Measurements from ENCODE around the gene B3GNT4.

Gene B3GNT4

DNA sequence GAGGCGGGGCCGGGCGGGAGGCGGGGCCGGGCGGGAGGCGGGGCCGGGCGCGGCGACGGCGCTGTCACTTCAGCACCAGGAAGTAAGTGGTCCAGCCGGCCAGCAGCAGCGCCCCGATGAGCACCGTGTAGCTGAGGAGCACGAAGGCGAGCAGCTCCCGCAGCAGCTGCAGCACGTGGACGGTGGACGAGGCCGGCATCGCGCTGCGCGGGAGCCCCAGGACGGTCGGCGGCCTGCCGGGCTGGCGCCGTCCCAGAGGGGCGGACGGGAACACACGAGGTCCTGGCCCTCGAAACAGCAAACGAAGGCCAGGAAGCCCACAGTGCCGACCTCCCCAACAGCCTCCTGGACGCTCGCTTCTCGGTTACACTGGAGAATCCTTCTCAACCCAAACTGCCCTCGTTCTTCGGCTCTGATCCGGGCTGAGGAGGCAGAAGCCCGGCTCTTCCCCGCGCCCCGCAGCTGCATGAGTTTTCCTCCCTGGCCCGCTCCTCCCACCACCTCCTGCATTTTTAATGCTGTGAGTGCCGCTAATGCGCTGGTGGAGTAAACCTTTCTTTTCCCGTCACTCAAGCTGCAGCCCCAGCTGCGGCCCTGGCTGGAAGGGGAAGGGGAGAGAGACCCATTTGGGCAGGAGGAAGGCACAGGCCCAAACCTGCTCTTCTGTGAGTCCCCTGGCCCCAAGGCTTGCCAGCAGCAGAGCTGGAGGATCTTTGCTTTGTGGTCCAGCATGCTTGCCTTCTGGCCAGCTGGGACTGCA, 23.0 kb downstream of the B3GNT4 start:
- Histone ChIP-seq H3K27ac (replicated peaks; ENCODE audit: low read length) (no peak overlapping the region), H3K4me1 (ENCODE audit: control insufficient read depth in 2 of 2, insufficient read depth in 1 of 2, low read depth in 1 of 2, low read length in 2 of 2) (peaks cover 15 to 26% of the 10 kb centered on the region in 2 donors)
- WGBS, 2 donors (ENCODE audit: extremely low coverage in 2 of 2, insufficient read length in 2 of 2, insufficient replicate concordance in 1 of 2), result no CpG with 5 or more reads among the region's 55 CpGs

DNA sequence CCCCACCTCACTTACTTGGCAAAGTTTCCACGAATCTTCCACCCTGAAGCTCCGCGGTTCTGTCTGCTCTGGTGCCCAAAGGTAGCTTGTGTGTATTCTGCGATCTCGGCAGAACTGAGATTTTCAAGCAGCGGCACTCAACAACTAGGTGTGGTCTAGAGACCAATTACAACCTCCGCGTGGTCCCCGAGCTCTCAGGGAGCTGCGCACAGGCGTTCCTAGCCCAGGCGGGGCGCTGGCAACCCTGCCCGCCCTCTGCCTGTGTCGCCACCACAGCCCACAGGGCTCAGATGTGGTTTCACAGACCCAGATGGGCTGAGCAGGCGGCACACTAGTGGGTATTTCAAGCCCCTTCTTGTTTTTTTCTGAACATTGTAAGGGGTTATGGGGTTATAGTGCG, 23.8 kb downstream of the B3GNT4 start:
- Histone ChIP-seq H3K27me3 (ENCODE audit: control insufficient read depth in 3 of 3, insufficient read depth in 3 of 3, low read depth in 1 of 3, low read length in 3 of 3) (no peaks in the 10 kb centered on the region), H4K8ac (ENCODE audit: low read depth, low read length) (no peak overlapping the region), H2BK15ac (ENCODE audit: low read length) (no peak overlapping the region), H2AK5ac (ENCODE audit: low read depth, low read length) (no peak overlapping the region), H3K36me3 (replicated peaks in 1 of 2; ENCODE audit: control insufficient read depth in 2 of 2, insufficient read depth in 2 of 2, low read length in 2 of 2) (peaks cover 11 to 48% of the 10 kb centered on the region in 2 donors), H2BK12ac (ENCODE audit: low read length) (no peak overlapping the region), H4K91ac (ENCODE audit: low read depth, low read length, poor library complexity) (no peak overlapping the region), H3K14ac (ENCODE audit: low read length) (no peak overlapping the region), H2BK120ac (ENCODE audit: low read depth, low read length) (no peak overlapping the region), H3K4me1 (ENCODE audit: control insufficient read depth in 2 of 2, insufficient read depth in 1 of 2, low read depth in 1 of 2, low read length in 2 of 2) (peaks cover 15 to 26% of the 10 kb centered on the region in 2 donors), H3K4me2 (ENCODE audit: insufficient read depth, low read length, poor library complexity, severe bottlenecking) (no peak overlapping the region), H3K9me3 (replicated peaks in 1 of 2; ENCODE audit: control insufficient read depth in 2 of 2, insufficient read depth in 1 of 2, low read depth in 1 of 2, low read length in 2 of 2) (no peaks in the 10 kb centered on the region), H3K18ac (ENCODE audit: low read length) (no peak overlapping the region), H3K23ac (ENCODE audit: low read depth, low read length, poor library complexity) (no peak overlapping the region), H3K27ac (replicated peaks; ENCODE audit: low read length) (no peak overlapping the region), H3K4me3 (ENCODE audit: low read length in 2 of 2) (no peak overlapping the region), H3K4ac (ENCODE audit: low read length) (no peak overlapping the region), H3K79me1 (ENCODE audit: low read depth, low read length) (peaks cover 4% of the 10 kb centered on the region), H2BK5ac (ENCODE audit: low read length) (no peak overlapping the region), H2AFZ (ENCODE audit: low read length) (no peak overlapping the region), H3K9ac (ENCODE audit: low read depth, low read length, poor library complexity) (no peak overlapping the region)
- whole genome bisulfite sequencing, 2 donors (ENCODE audit: extremely low coverage in 2 of 2, insufficient read length in 2 of 2, insufficient replicate concordance in 1 of 2), result no CpG with 5 or more reads among the region's 17 CpGs
- DNase-seq (ENCODE audit: low spot score), result no peak

More for the DNA sequence above, 23.0 kb downstream of the B3GNT4 start:
- no peaks in the 10 kb centered on the region for H3K27me3 ChIP-seq (ENCODE audit: control insufficient read depth in 3 of 3, insufficient read depth in 3 of 3, low read depth in 1 of 3, low read length in 3 of 3)
- H2AFZ ChIP-seq (ENCODE audit: low read length), result peak overlapping the region; percentile 87
- no peaks in the 10 kb centered on the region for H3K9me3 ChIP-seq (replicated peaks in 1 of 2; ENCODE audit: control insufficient read depth in 2 of 2, insufficient read depth in 1 of 2, low read depth in 1 of 2, low read length in 2 of 2)
- peak overlapping the region; percentile 46 for H3K4me2 ChIP-seq (ENCODE audit: insufficient read depth, low read length, poor library complexity, severe bottlenecking)
- no peak overlapping the region for H2BK15ac ChIP-seq (ENCODE audit: low read length)
- no peak overlapping the region for H3K4ac ChIP-seq (ENCODE audit: low read length)
- H4K91ac ChIP-seq (ENCODE audit: low read depth, low read length, poor library complexity), result no peak overlapping the region
- H3K23ac ChIP-seq (ENCODE audit: low read depth, low read length, poor library complexity), result peak overlapping the region; percentile 66
- H2AK5ac ChIP-seq (ENCODE audit: low read depth, low read length), result no peak overlapping the region
- H3K9ac ChIP-seq (ENCODE audit: low read depth, low read length, poor library complexity), result no peak overlapping the region
- no peak overlapping the region for H3K18ac ChIP-seq (ENCODE audit: low read length)
- peaks cover 4% of the 10 kb centered on the region for H3K79me1 ChIP-seq (ENCODE audit: low read depth, low read length)
- no peak for DNase-seq (ENCODE audit: low spot score)
- H2BK120ac ChIP-seq (ENCODE audit: low read depth, low read length), result no peak overlapping the region
- no peak overlapping the region for H2BK5ac ChIP-seq (ENCODE audit: low read length)
- no peak overlapping the region for H2BK12ac ChIP-seq (ENCODE audit: low read length)
- peak overlapping the region; percentile 53 to 74 for H3K4me3 ChIP-seq (ENCODE audit: low read length in 2 of 2)
- H4K8ac ChIP-seq (ENCODE audit: low read depth, low read length), result no peak overlapping the region
- no peak overlapping the region for H3K14ac ChIP-seq (ENCODE audit: low read length)
- H3K36me3 ChIP-seq (replicated peaks in 1 of 2; ENCODE audit: control insufficient read depth in 2 of 2, insufficient read depth in 2 of 2, low read length in 2 of 2), result peaks cover 12 to 49% of the 10 kb centered on the region in 2 donors

DNA sequence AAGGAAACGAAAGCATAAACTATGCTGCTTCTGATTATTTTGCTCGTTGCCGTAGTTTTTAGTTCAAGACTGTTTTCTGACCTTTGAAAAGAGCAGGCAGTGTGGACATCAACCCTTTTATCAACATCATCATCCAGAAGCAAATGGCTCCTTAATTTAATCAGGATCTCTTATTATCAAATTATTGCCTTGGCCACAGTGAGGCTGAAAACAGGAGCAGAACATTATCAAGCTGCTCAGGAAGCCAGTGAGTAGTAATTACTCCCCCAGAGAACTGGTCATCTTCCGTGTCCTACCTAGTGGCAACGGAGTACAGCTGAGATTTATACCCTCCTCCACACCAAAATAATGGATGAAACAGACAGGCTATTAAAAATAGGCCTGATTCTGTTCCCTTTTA, 24.6 kb downstream of the B3GNT4 start:
- Histone ChIP-seq H3K79me1 (ENCODE audit: low read depth, low read length) (peaks cover 4% of the 10 kb centered on the region), H3K18ac (ENCODE audit: low read length) (no peak overlapping the region), H3K4ac (ENCODE audit: low read length) (no peak overlapping the region), H2AK5ac (ENCODE audit: low read depth, low read length) (no peak overlapping the region), H2BK5ac (ENCODE audit: low read length) (no peak overlapping the region), H3K4me2 (ENCODE audit: insufficient read depth, low read length, poor library complexity, severe bottlenecking) (no peak overlapping the region), H4K91ac (ENCODE audit: low read depth, low read length, poor library complexity) (no peak overlapping the region), H3K36me3 (replicated peaks in 1 of 2; ENCODE audit: control insufficient read depth in 2 of 2, insufficient read depth in 2 of 2, low read length in 2 of 2) (peaks cover 9 to 46% of the 10 kb centered on the region in 2 donors), H2AFZ (ENCODE audit: low read length) (no peak overlapping the region), H3K23ac (ENCODE audit: low read depth, low read length, poor library complexity) (no peak overlapping the region), H3K9me3 (replicated peaks in 1 of 2; ENCODE audit: control insufficient read depth in 2 of 2, insufficient read depth in 1 of 2, low read depth in 1 of 2, low read length in 2 of 2) (no peaks in the 10 kb centered on the region), H3K4me3 (ENCODE audit: low read length in 2 of 2) (no peak overlapping the region), H3K27ac (replicated peaks; ENCODE audit: low read length) (no peak overlapping the region), H2BK15ac (ENCODE audit: low read length) (no peak overlapping the region), H2BK12ac (ENCODE audit: low read length) (no peak overlapping the region), H4K8ac (ENCODE audit: low read depth, low read length) (no peak overlapping the region), H3K14ac (ENCODE audit: low read length) (no peak overlapping the region), H3K9ac (ENCODE audit: low read depth, low read length, poor library complexity) (no peak overlapping the region), H3K27me3 (ENCODE audit: control insufficient read depth in 3 of 3, insufficient read depth in 3 of 3, low read depth in 1 of 3, low read length in 3 of 3) (no peaks in the 10 kb centered on the region), H3K4me1 (ENCODE audit: control insufficient read depth in 2 of 2, insufficient read depth in 1 of 2, low read depth in 1 of 2, low read length in 2 of 2) (peaks cover 11 to 23% of the 10 kb centered on the region in 2 donors), H2BK120ac (ENCODE audit: low read depth, low read length) (no peak overlapping the region)
- no peak for DNase-seq (ENCODE audit: low spot score)
- no CpG with 5 or more reads among the region's 5 CpGs for WGBS, 2 donors (ENCODE audit: extremely low coverage in 2 of 2, insufficient read length in 2 of 2, insufficient replicate concordance in 1 of 2)

DNA sequence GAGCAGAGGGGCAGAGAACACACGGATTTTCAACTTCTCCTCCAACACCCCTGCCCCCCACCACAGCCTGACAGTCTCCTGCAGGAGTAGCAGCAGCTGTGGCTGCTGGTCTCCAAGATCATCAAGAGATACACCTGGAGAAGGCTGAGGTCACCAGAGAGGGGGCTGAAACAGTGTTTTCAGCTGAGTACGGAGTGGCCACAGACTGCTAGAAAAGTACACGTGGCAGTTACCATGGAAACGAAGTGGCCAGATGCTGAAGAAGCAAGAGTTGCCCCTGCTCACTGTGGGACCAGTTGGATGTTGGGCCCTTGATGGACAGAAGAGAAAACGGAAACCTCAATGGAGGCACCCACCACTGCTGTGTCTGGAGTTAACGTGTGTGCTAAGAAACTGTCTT, 27.3 kb downstream of the B3GNT4 start:
- H3K4me2 ChIP-seq (ENCODE audit: insufficient read depth, low read length, poor library complexity, severe bottlenecking), result no peak overlapping the region
- H3K4me1 ChIP-seq (ENCODE audit: control insufficient read depth in 2 of 2, insufficient read depth in 1 of 2, low read depth in 1 of 2, low read length in 2 of 2), result peaks cover 5 to 6% of the 10 kb centered on the region in 2 donors
- H2AK5ac ChIP-seq (ENCODE audit: low read depth, low read length), result no peak overlapping the region
- DNase-seq (ENCODE audit: low spot score), result no peak
- H3K79me1 ChIP-seq (ENCODE audit: low read depth, low read length), result peaks cover 3% of the 10 kb centered on the region
- no peak overlapping the region for H3K23ac ChIP-seq (ENCODE audit: low read depth, low read length, poor library complexity)
- H3K14ac ChIP-seq (ENCODE audit: low read length), result no peak overlapping the region
- no peak overlapping the region for H4K8ac ChIP-seq (ENCODE audit: low read depth, low read length)
- peaks cover 13 to 56% of the 10 kb centered on the region in 2 donors for H3K36me3 ChIP-seq (replicated peaks in 1 of 2; ENCODE audit: control insufficient read depth in 2 of 2, insufficient read depth in 2 of 2, low read length in 2 of 2)
- no peaks in the 10 kb centered on the region for H3K9me3 ChIP-seq (replicated peaks in 1 of 2; ENCODE audit: control insufficient read depth in 2 of 2, insufficient read depth in 1 of 2, low read depth in 1 of 2, low read length in 2 of 2)
- H2BK5ac ChIP-seq (ENCODE audit: low read length), result no peak overlapping the region
- no peak overlapping the region for H4K91ac ChIP-seq (ENCODE audit: low read depth, low read length, poor library complexity)
- H2AFZ ChIP-seq (ENCODE audit: low read length), result no peak overlapping the region
- no peak overlapping the region for H3K4me3 ChIP-seq (ENCODE audit: low read length in 2 of 2)
- peak overlapping the region; percentile 25 for H3K9ac ChIP-seq (ENCODE audit: low read depth, low read length, poor library complexity)
- H2BK15ac ChIP-seq (ENCODE audit: low read length), result no peak overlapping the region
- no peak overlapping the region for H3K4ac ChIP-seq (ENCODE audit: low read length)
- H3K18ac ChIP-seq (ENCODE audit: low read length), result no peak overlapping the region
- WGBS, 2 donors (ENCODE audit: extremely low coverage in 2 of 2, insufficient read length in 2 of 2, insufficient replicate concordance in 1 of 2), result no CpG with 5 or more reads among the region's 6 CpGs
- no peak overlapping the region for H3K27ac ChIP-seq (replicated peaks; ENCODE audit: low read length)
- no peak overlapping the region for H2BK12ac ChIP-seq (ENCODE audit: low read length)
- no peak overlapping the region for H2BK120ac ChIP-seq (ENCODE audit: low read depth, low read length)
- H3K27me3 ChIP-seq (ENCODE audit: control insufficient read depth in 3 of 3, insufficient read depth in 3 of 3, low read depth in 1 of 3, low read length in 3 of 3), result no peaks in the 10 kb centered on the region

All from neuronal stem cell (in vitro differentiated cells).